HepG2 (cell line): ENCODE measurements around the gene F2RL3. TPM values are rescaled to one million over a fixed set of nuclear protein-coding genes. Genes with fewer than 3 reads are reported as not detected.
A peak's percentile ranks its signal among the peaks of the same experiment; 100 is the strongest.

Experiments
- GABPB1 ChIP-seq: IDR thresholded peaks from 2 replicates; pipeline ENCODE4 v1.6.1; 2016; ENCODE audit warnings: mild to moderate bottlenecking, missing genetic modification reagents, moderate library complexity, missing compliant biosample characterization
- KAT2B ChIP-seq: fragments of 150-350 bp; IDR thresholded peaks from 2 replicates; pipeline ENCODE4 v1.6.1; 2014; ENCODE audit warnings: low read depth, low read length, borderline replicate concordance
- KLF16 ChIP-seq, 2 experiments: sonication (generic) in 1 of 2; formaldehyde crosslinking in 1 of 2; IDR thresholded peaks; 2 replicates each; pipeline versions ENCODE4 v1.6.1 to v1.8.0; 2016 to 2023; ENCODE audit warnings: missing genetic modification reagents in 2 of 2, missing compliant biosample characterization in 1 of 2
- KLF9 ChIP-seq: IDR thresholded peaks from 2 replicates; pipeline ENCODE4 v1.6.1; 2016; ENCODE audit warnings: low read depth
- MAF1 ChIP-seq: sonication (generic); formaldehyde crosslinking; IDR thresholded peaks from 2 replicates; pipeline ENCODE4 v1.5.0; 2020; ENCODE audit warnings: missing genetic modification reagents, borderline replicate concordance
- NR2F6 ChIP-seq, 2 experiments: IDR thresholded peaks; 2 replicates each; pipeline ENCODE4 v1.6.1; 2016; ENCODE audit warnings: antibody characterized with exemption in 1 of 2, mild to moderate bottlenecking in 1 of 2
- SIX1 ChIP-seq: sonication (generic); formaldehyde crosslinking; IDR thresholded peaks from 2 replicates; pipeline ENCODE4 v1.4.0; 2020; ENCODE audit warnings: missing genetic modification reagents, borderline replicate concordance
- SMC3 ChIP-seq: IDR thresholded peaks from 2 replicates; pipeline ENCODE4 v1.6.1; 2011; ENCODE audit warnings: low read length, improper control_type of control experiment
- ZNF235 ChIP-seq: sonication (generic); formaldehyde crosslinking; IDR thresholded peaks from 2 replicates; pipeline ENCODE4 v1.8.1; 2023; ENCODE audit warnings: mild to moderate bottlenecking, missing genetic modification reagents, borderline replicate concordance
- ZNF614 ChIP-seq: IDR thresholded peaks from 2 replicates; pipeline ENCODE4 v1.6.1; 2018; ENCODE audit warnings: missing biosample characterization, missing genetic modification reagents, inconsistent platforms, borderline replicate concordance
- ZNF644 ChIP-seq: IDR thresholded peaks from 2 replicates; pipeline ENCODE4 v1.6.1; 2016; ENCODE audit warnings: low read depth
- ZNF776 ChIP-seq: sonication (generic); formaldehyde crosslinking; IDR thresholded peaks from 2 replicates; pipeline ENCODE4 v1.4.0; 2020; ENCODE audit warnings: mild to moderate bottlenecking, missing genetic modification reagents
- ZNF788 ChIP-seq: sonication (generic); formaldehyde crosslinking; IDR thresholded peaks from 2 replicates; pipeline ENCODE4 v1.5.0; 2020; ENCODE audit warnings: mild to moderate bottlenecking, missing genetic modification reagents, borderline replicate concordance
- ZNF879 ChIP-seq: sonication (generic); formaldehyde crosslinking; IDR thresholded peaks from 2 replicates; pipeline ENCODE4 v1.8.1; 2023; ENCODE audit warnings: missing genetic modification reagents
- ZNF883 ChIP-seq: sonication (generic); formaldehyde crosslinking; IDR thresholded peaks from 2 replicates; pipeline ENCODE4 v1.5.1; 2020; ENCODE audit warnings: mild to moderate bottlenecking, missing genetic modification reagents; ENCODE audit errors: not compliant biosample characterization
- ZSCAN21 ChIP-seq: sonication (generic); formaldehyde crosslinking; IDR thresholded peaks from 2 replicates; pipeline ENCODE4 v1.8.0; 2022; ENCODE audit warnings: mild to moderate bottlenecking, missing genetic modification reagents, moderate library complexity, borderline replicate concordance
- polyA plus RNA-seq, 8 experiments: library from polyadenylated mRNA; depleted of rRNA in 3 of 8; stranded (reverse) in 7 of 8; unstranded in 1 of 8; fragments of >200 nt; fragmentation: Illumina TruSeq in 4 of 8; extraction: Trizol in 4 of 8; gene quantifications; 2 replicates each; pipeline versions ENCODE4 v1.2.1 to v1.2.3, GENCODE V29; 2011 to 2016; ENCODE audit warnings: low read depth in 4 of 8, missing spikeins in 1 of 8, mixed read lengths in 1 of 8; ENCODE audit not compliant: insufficient read depth in 1 of 8
- total RNA-seq, 5 experiments: library from RNA; depleted of rRNA; stranded (reverse); fragments of >200 nt; fragmentation: Illumina TruSeq; extraction: Trizol; gene quantifications; 2 replicates each; pipeline ENCODE4 v1.2.3, GENCODE V29; 2016; ENCODE audit warnings: low read depth in 1 of 5
- TF ChIP-seq, protein P1 (sequence below): sonication (generic); formaldehyde crosslinking; IDR thresholded peaks from 2 replicates; pipeline ENCODE4 v1.4.0; 2020; ENCODE audit warnings: missing genetic modification reagents, borderline replicate concordance
- TF ChIP-seq, protein P2 (sequence below): sonication (generic); formaldehyde crosslinking; IDR thresholded peaks from 2 replicates; pipeline ENCODE4 v1.8.0; 2022; ENCODE audit warnings: low read depth, missing genetic modification reagents
- TF ChIP-seq, protein P3 (sequence below): IDR thresholded peaks from 2 replicates; pipeline ENCODE4 v1.6.1; 2012; ENCODE audit warnings: inconsistent platforms
- TF ChIP-seq, protein P4 (sequence below): sonication (generic); formaldehyde crosslinking; IDR thresholded peaks from 2 replicates; pipeline ENCODE4 v1.4.0; 2020; ENCODE audit warnings: mild to moderate bottlenecking, missing genetic modification reagents
- TF ChIP-seq, protein P5 (sequence below): sonication (generic); formaldehyde crosslinking; conservative IDR thresholded peaks from 2 replicates; pipeline ENCODE4 v1.8.0; 2022; ENCODE audit warnings: mild to moderate bottlenecking, moderate library complexity, missing genetic modification reagents

Gene F2RL3
- total and polyA plus RNA-seq, 2 of the 13 experiments (the other 11 are each of a cell fraction or from before 2014, with no cell fraction given) = not detected

DNA sequence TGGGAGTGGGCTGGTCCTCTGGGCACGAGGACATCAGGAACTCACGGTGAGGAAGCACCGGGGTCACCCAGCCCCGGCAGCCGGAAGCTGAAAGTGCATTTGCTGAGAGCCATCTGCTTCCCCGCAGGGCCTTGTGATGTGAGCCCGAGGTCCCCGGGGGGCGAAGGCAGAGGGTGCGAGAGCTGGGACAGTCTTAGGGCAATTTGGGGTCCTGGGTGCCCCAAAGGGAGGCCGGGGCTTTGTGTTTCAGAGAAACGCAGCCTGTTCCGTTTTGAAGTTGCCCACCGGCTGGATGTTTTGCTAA lies 4.8 kb downstream of the F2RL3 start (continued):
- TF ChIP-seq GABPB1 (CRISPR knock-in tag) (peak; percentile 69), NR2F6 (IDR thresholded peaks at IDR 0.05) (no peak), NR2F6 (CRISPR knock-in tag; IDR thresholded peaks at IDR 0.05) (0 out of 2 replicates have a peak, but pooled peaks have one; percentile 8), ZNF644 (CRISPR knock-in tag) (no peak), ZSCAN21 (CRISPR knock-in tag) (no peak), SIX1 (CRISPR knock-in tag) (no peak), ZNF776 (CRISPR knock-in tag) (no peak), SMC3 (no peak), KLF16 (CRISPR knock-in tag; IDR thresholded peaks at IDR 0.05) (no peak), ZNF883 (CRISPR knock-in tag) (no peak), KLF9 (CRISPR knock-in tag) (no peak), ZNF879 (CRISPR knock-in tag) (no peak), KAT2B (no peak), MAF1 (CRISPR knock-in tag) (no peak), ZNF235 (CRISPR knock-in tag) (no peak), ZNF788 (CRISPR knock-in tag) (no peak), ZNF614 (no peak)
- TF ChIP-seq, protein P1, sequence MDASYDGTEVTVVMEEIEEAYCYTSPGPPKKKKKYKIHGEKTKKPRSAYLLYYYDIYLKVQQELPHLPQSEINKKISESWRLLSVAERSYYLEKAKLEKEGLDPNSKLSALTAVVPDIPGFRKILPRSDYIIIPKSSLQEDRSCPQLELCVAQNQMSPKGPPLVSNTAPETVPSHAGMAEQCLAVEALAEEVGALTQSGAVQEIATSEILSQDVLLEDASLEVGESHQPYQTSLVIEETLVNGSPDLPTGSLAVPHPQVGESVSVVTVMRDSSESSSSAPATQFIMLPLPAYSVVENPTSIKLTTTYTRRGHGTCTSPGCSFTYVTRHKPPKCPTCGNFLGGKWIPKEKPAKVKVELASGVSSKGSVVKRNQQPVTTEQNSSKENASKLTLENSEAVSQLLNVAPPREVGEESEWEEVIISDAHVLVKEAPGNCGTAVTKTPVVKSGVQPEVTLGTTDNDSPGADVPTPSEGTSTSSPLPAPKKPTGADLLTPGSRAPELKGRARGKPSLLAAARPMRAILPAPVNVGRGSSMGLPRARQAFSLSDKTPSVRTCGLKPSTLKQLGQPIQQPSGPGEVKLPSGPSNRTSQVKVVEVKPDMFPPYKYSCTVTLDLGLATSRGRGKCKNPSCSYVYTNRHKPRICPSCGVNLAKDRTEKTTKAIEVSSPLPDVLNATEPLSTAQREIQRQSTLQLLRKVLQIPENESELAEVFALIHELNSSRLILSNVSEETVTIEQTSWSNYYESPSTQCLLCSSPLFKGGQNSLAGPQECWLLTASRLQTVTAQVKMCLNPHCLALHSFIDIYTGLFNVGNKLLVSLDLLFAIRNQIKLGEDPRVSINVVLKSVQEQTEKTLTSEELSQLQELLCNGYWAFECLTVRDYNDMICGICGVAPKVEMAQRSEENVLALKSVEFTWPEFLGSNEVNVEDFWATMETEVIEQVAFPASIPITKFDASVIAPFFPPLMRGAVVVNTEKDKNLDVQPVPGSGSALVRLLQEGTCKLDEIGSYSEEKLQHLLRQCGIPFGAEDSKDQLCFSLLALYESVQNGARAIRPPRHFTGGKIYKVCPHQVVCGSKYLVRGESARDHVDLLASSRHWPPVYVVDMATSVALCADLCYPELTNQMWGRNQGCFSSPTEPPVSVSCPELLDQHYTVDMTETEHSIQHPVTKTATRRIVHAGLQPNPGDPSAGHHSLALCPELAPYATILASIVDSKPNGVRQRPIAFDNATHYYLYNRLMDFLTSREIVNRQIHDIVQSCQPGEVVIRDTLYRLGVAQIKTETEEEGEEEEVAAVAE (CRISPR knock-in tag) = peak; percentile 34; the same call in 1 of the 2 replicates
- TF ChIP-seq, protein P2, sequence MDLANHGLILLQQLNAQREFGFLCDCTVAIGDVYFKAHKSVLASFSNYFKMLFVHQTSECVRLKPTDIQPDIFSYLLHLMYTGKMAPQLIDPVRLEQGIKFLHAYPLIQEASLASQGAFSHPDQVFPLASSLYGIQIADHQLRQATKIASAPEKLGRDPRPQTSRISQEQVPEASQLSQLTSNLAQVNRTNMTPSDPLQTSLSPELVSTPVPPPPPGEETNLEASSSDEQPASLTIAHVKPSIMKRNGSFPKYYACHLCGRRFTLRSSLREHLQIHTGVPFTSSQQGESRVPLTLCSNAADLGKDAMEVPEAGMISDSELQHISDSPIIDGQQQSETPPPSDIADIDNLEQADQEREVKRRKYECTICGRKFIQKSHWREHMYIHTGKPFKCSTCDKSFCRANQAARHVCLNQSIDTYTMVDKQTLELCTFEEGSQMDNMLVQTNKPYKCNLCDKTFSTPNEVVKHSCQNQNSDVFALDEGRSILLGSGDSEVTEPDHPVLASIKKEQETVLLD (CRISPR knock-in tag) = no peak
- TF ChIP-seq, protein P3, sequence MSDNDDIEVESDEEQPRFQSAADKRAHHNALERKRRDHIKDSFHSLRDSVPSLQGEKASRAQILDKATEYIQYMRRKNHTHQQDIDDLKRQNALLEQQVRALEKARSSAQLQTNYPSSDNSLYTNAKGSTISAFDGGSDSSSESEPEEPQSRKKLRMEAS = peak; percentile 53
- TF ChIP-seq, protein P4, sequence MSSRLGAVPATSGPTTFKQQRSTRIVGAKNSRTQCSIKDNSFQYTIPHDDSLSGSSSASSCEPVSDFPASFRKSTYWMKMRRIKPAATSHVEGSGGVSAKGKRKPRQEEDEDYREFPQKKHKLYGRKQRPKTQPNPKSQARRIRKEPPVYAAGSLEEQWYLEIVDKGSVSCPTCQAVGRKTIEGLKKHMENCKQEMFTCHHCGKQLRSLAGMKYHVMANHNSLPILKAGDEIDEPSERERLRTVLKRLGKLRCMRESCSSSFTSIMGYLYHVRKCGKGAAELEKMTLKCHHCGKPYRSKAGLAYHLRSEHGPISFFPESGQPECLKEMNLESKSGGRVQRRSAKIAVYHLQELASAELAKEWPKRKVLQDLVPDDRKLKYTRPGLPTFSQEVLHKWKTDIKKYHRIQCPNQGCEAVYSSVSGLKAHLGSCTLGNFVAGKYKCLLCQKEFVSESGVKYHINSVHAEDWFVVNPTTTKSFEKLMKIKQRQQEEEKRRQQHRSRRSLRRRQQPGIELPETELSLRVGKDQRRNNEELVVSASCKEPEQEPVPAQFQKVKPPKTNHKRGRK (CRISPR knock-in tag) = no peak
- TF ChIP-seq, protein P5, sequence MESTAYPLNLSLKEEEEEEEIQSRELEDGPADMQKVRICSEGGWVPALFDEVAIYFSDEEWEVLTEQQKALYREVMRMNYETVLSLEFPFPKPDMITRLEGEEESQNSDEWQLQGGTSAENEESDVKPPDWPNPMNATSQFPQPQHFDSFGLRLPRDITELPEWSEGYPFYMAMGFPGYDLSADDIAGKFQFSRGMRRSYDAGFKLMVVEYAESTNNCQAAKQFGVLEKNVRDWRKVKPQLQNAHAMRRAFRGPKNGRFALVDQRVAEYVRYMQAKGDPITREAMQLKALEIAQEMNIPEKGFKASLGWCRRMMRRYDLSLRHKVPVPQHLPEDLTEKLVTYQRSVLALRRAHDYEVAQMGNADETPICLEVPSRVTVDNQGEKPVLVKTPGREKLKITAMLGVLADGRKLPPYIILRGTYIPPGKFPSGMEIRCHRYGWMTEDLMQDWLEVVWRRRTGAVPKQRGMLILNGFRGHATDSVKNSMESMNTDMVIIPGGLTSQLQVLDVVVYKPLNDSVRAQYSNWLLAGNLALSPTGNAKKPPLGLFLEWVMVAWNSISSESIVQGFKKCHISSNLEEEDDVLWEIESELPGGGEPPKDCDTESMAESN (CRISPR knock-in tag) = no peak
